GM06990 (cell line): ENCODE results near the gene DNPH1.

Experiments used
- DNase-seq: peaks from one replicate; pipeline ENCODE4 v3.0.0-alpha.2; 2011; ENCODE audit not compliant: insufficient read length; ENCODE audit errors: extremely low read depth
- H3K27me3 ChIP-seq: replicated peaks from 2 replicates; pipeline ENCODE4 v1.6.0; 2011; ENCODE audit warnings: low read length; ENCODE audit not compliant: control insufficient read depth, insufficient read depth
- H3K36me3 ChIP-seq: 2 replicates; pipeline ENCODE4 v1.5.1; 2011; ENCODE audit warnings: low read length; ENCODE audit not compliant: control insufficient read depth, insufficient read depth
- H3K4me3 ChIP-seq: replicated peaks from 2 replicates; pipeline ENCODE4 v1.5.1; 2011; ENCODE audit warnings: low read depth, mild to moderate bottlenecking, control low read depth, low read length
- TF ChIP-seq, protein P1 (sequence below): IDR thresholded peaks from 2 replicates; pipeline ENCODE4 v1.5.1; 2011; ENCODE audit warnings: low read length, control low read depth, mild to moderate bottlenecking, inconsistent platforms; ENCODE audit not compliant: insufficient read depth, poor library complexity, severe bottlenecking

Gene DNPH1

DNA sequence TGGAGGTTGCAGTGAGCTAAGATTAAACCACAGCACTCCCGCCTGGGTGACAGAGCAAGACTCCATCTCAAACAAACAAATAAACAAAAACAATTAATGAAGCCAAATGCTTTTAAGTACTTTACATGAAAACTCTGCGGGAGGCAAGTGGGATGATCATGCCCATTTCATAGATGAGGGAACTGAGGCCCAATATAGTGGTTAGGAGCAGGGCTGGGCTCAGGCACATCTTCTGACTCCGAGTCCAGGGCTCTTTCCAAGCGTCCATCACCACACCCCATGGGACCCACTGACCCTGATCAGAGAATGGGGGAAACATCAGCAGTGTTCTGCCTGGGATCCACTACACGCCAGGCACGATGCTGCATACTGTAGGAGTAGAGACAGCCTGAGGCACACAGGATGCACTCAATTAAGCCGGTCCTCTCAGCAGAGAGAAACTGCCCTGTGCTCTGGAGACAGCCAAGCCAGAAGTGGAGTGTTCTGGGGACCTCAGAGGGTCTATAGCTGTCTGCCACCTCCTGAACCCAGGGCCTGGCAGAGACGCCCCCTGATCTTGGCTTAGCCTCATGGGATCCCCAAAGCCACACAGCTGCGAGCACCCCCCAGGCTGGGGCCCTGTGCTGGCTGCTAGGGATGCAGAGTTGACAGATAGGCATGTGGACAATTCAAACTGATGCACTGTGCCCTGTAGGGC, 27.5 kb upstream of the DNPH1 start:
- Histone ChIP-seq H3K27me3 (no peaks in the 10 kb centered on the region; the same call in 1 of the 2 replicates), H3K36me3 (no peaks in the 10 kb centered on the region), H3K4me3 (no peak overlapping the region)
- TF ChIP-seq, protein P1, sequence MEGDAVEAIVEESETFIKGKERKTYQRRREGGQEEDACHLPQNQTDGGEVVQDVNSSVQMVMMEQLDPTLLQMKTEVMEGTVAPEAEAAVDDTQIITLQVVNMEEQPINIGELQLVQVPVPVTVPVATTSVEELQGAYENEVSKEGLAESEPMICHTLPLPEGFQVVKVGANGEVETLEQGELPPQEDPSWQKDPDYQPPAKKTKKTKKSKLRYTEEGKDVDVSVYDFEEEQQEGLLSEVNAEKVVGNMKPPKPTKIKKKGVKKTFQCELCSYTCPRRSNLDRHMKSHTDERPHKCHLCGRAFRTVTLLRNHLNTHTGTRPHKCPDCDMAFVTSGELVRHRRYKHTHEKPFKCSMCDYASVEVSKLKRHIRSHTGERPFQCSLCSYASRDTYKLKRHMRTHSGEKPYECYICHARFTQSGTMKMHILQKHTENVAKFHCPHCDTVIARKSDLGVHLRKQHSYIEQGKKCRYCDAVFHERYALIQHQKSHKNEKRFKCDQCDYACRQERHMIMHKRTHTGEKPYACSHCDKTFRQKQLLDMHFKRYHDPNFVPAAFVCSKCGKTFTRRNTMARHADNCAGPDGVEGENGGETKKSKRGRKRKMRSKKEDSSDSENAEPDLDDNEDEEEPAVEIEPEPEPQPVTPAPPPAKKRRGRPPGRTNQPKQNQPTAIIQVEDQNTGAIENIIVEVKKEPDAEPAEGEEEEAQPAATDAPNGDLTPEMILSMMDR = no peak
- DNase-seq = no peak

DNA sequence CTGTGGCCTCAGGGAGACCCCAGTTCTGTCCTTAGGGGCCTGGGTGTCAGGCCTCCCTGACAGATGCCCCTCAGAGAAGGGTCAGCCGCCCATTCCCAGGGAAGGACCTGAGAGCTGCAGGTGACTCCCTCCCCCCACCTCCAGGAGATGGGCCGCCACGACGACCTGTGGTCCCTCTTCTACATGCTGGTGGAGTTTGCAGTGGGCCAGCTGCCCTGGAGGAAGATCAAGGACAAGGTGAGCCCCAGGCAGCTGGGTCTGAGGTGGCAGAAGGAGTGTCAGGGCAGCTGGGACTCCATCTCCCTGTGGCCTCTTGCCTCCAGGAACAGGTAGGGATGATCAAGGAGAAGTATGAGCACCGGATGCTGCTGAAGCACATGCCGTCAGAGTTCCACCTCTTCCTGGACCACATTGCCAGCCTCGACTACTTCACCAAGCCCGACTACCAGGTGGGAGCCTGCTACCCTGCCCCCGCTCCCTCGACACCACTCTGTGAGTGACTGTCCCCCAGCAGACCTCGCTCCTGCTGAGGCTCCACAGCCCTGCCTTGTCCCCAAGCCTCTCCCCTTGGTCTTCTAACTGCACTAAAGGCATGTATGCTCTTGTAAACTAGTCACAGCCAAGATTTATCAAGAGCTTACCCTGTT, 26.2 kb upstream of the DNPH1 start:
- no peak for DNase-seq
- Histone ChIP-seq H3K4me3 (no peak overlapping the region), H3K27me3 (no peaks in the 10 kb centered on the region; the same call in 1 of the 2 replicates), H3K36me3 (no peaks in the 10 kb centered on the region)
- TF ChIP-seq, protein P1 = no peak

DNA sequence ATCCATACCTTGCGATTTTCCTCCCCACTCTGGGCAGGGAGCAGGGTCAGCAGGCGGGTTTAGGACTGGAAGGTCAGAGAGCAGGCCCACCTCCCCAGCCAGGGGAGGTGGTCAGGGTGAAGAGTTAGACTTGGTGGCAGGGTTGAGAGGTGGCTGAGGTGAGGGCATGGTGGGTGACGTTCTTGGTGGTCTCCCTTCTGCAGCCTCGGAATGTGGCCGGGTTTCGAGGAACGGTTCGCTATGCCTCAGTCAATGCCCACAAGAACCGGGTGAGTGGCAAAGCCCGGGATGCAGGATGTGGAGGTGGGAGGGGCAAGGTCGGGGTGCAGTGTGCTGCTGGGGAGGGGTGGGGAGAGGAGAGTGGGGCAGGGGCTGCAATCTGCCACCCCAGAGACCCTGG, 25.6 kb upstream of the DNPH1 start:
- Histone ChIP-seq H3K27me3 (no peaks in the 10 kb centered on the region; the same call in 1 of the 2 replicates), H3K4me3 (no peak overlapping the region), H3K36me3 (no peaks in the 10 kb centered on the region)
- no peak for DNase-seq
- TF ChIP-seq, protein P1 = no peak

DNA sequence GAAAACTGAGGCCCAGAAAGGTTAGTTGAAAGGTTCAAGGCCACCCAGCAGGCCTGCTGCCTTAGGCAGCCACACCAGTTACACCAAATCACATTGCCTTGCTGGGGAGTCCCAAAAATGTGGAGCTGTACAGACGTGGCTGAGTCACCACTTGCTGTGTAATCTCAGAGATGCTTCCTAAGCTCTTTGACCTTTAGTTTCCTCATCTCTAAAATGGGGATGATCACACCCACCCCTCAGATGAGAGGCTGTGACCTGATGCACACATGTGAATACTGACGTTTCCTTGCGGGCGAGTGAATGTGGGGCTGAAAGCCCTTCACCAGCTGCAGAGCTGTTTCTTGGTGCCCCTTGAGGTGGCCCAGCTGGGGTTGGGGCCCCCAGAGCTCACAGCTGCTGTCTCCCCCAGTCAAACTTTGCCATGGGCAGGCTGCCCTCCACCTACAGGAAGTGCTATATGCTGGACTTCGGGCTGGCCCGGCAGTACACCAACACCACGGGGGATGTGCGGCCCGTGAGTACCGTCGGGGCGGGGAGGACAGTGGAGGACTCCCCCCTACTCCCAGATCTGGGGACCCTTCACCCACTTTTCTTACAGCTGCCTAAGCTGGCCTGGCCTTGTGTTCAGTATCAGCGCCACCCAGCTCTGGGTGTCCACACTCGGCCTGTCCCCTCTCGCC, 25.0 kb upstream of the DNPH1 start:
- no peak for DNase-seq
- Histone ChIP-seq H3K36me3 (no peaks in the 10 kb centered on the region), H3K4me3 (no peak overlapping the region), H3K27me3 (no peaks in the 10 kb centered on the region; the same call in 1 of the 2 replicates)
- TF ChIP-seq, protein P1 = no peak

DNA sequence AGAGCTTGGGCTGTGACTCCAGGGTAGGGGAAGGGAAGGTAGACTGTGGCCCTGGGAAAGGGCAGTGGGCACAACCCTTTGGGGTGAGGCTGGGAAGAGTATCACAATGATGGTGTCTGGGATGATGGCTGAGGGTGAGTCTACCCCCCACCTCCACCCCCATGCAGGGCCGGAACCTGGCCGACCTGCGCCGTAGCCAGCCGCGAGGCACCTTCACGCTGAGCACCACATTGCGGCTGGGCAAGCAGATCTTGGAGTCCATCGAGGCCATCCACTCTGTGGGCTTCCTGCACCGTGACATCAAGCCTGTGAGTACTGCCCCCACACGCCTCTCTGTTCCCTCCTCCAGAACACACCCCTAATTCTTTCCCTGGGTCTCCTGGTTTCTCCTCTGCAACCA, 24.1 kb upstream of the DNPH1 start:
- TF ChIP-seq, protein P1 = no peak
- Histone ChIP-seq H3K27me3 (no peaks in the 10 kb centered on the region; the same call in 1 of the 2 replicates), H3K4me3 (no peak overlapping the region), H3K36me3 (no peaks in the 10 kb centered on the region)
- no peak for DNase-seq
